Dendritic cell treated with granulocyte-macrophage colony-stimulating factor and Interleukin-4, amounts not matched to agents 40 ng/mL and 50 ng/mL, for 4 days (primary cell): Measurements from ENCODE around the gene RGSL1.

Experiments
- H3K27ac Mint-ChIP-seq: one replicate; pipeline ENCODE4 v1.8.0; 2022; ENCODE audit warnings: mild to moderate bottlenecking, mixed read lengths
- H3K27me3 Mint-ChIP-seq: one replicate; pipeline ENCODE4 v1.8.0; 2022; ENCODE audit warnings: mild to moderate bottlenecking, mixed read lengths
- H3K36me3 Mint-ChIP-seq: one replicate; pipeline ENCODE4 v1.8.0; 2022; ENCODE audit warnings: low read depth, mixed read lengths
- H3K4me1 Mint-ChIP-seq: one replicate; pipeline ENCODE4 v1.8.0; 2022; ENCODE audit warnings: low read depth, mixed read lengths
- H3K4me3 Mint-ChIP-seq: one replicate; pipeline ENCODE4 v1.8.0; 2022; ENCODE audit warnings: mild to moderate bottlenecking, moderate library complexity, mixed read lengths
- H3K9me3 Mint-ChIP-seq: one replicate; pipeline ENCODE4 v1.8.0; 2022; ENCODE audit warnings: mixed read lengths
- intact Hi-C: fragments of 100-400 bp; cut with micrococcal nuclease; formaldehyde crosslinking; loops from one replicate; pipeline ENCODE4 v1.15.0; 2022

Gene RGSL1

DNA sequence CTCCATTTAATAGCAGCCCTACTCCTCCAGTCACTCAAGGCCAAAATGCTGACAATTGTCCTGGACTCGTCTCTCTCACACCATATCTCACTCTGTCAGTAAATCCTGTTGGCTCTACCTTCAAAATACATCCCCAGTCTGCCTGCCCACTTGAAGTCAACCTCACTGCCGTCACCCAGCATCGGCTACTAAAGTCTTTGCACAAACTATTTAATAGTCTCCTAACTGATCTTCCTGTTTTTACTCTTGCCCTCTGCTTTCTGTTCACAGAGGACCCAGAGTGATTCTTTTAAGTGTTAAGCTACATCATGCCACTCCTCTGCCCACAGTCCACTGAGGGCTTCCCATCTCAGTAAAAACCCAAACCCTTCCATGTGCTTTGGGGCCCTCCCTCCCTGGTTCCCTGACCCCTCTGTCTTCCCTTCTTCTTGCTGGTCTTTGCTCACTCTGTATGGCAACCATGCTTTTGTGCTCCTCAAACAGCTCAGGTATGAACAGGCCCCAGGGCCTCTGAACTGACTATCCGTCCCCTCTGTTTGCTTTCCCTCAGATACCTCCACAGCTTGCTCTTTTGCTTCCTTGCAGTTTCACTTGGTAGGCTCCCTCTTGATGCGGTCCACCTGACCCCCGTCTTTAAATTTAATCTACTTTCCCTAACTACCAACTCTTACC lies 120.1 kb downstream of the RGSL1 start:
- Mint-ChIP-seq H3K4me3 (no peak overlapping the region), H3K9me3 (no peaks in the 10 kb centered on the region), H3K4me1 (no peaks in the 10 kb centered on the region), H3K36me3 (peaks cover 10% of the 10 kb centered on the region), H3K27me3 (no peaks in the 10 kb centered on the region), H3K27ac (no peak overlapping the region)
- intact Hi-C loops = no loop called here

- no peak overlapping the region for H3K27ac Mint-ChIP-seq
- H3K27me3 Mint-ChIP-seq = no peaks in the 10 kb centered on the region
- H3K4me1 Mint-ChIP-seq = no peaks in the 10 kb centered on the region
- H3K4me3 Mint-ChIP-seq = no peak overlapping the region
- intact Hi-C loops = no loop called here
- H3K9me3 Mint-ChIP-seq = no peaks in the 10 kb centered on the region
- H3K36me3 Mint-ChIP-seq = peaks cover 15% of the 10 kb centered on the region
Observed at GRCh38 chr1:182570611-182570970, 120.6 kb downstream of the RGSL1 start.

GRCh38 chr1:182574156-182574555 lies 124.2 kb downstream of the RGSL1 start:
- H3K4me1 Mint-ChIP-seq = no peaks in the 10 kb centered on the region
- peaks cover 45% of the 10 kb centered on the region for H3K36me3 Mint-ChIP-seq
- no peaks in the 10 kb centered on the region for H3K9me3 Mint-ChIP-seq
- intact Hi-C loops = no loop called here
- H3K4me3 Mint-ChIP-seq = no peak overlapping the region
- no peak overlapping the region for H3K27ac Mint-ChIP-seq
- no peaks in the 10 kb centered on the region for H3K27me3 Mint-ChIP-seq

GRCh38 chr1:182575540-182576149 lies 125.7 kb downstream of the RGSL1 start:
- intact Hi-C loops = no loop called here
- peaks cover 60% of the 10 kb centered on the region for H3K36me3 Mint-ChIP-seq
- H3K4me1 Mint-ChIP-seq = no peaks in the 10 kb centered on the region
- no peak overlapping the region for H3K27ac Mint-ChIP-seq
- H3K27me3 Mint-ChIP-seq = no peaks in the 10 kb centered on the region
- H3K4me3 Mint-ChIP-seq = no peak overlapping the region
- no peaks in the 10 kb centered on the region for H3K9me3 Mint-ChIP-seq

DNA sequence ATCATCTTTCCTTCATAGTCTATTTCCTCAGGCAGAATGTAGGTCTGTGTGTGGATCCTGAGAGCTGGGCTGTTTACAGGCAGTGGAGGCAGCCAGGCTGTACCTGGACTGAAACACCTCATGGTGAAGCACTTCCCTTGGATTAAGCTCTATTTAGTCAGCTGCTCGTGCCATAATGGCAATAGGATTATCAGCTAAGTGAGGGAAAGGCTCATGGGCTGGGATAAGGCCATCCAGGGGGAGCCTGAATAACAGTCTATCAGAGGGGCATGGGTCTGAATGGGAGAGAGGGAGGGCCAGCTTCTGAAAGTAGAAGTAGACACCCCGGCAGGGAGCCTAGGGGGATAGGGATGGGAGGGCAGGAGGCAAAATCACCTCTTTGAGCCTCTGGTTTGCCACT lies 130.8 kb downstream of the RGSL1 start:
- intact Hi-C loops = loop anchor here (10.0 kb wide), 1 partner anchor 136 kb away; no protein-coding TSS in a partner anchor
- Mint-ChIP-seq H3K27me3 (no peaks in the 10 kb centered on the region), H3K4me3 (no peak overlapping the region), H3K27ac (no peak overlapping the region), H3K4me1 (peaks cover 25% of the 10 kb centered on the region), H3K9me3 (peaks cover 1% of the 10 kb centered on the region), H3K36me3 (peaks cover 82% of the 10 kb centered on the region)

GRCh38 chr1:182584746-182585145 lies 134.8 kb downstream of the RGSL1 start:
- Mint-ChIP-seq H3K9me3 (peaks cover 13% of the 10 kb centered on the region), H3K36me3 (peaks cover 66% of the 10 kb centered on the region), H3K27ac (no peak overlapping the region), H3K27me3 (no peaks in the 10 kb centered on the region), H3K4me1 (peaks cover 48% of the 10 kb centered on the region), H3K4me3 (no peak overlapping the region)
- intact Hi-C loops = loop anchor here (10.0 kb wide), 1 partner anchor 140 kb away; no protein-coding TSS in a partner anchor

DNA sequence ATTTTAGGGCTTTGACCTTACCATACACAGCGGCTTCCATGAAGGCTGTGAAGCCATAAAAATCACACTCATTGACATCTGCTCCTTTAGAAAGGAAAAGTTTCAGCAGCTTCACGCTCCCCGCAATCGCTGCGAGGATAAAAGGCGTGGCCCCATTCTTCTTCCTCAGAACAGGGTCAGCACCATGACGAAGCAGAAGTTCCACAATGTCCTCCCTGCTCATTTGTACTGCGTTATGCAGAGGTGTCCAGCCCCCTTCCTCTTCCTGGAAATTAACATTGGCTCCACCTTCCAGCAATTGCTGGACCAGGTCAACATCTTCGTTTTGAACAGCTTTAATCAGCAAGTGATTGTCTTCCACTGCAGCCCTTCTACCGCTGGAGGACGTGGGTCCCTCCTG lies 136.4 kb downstream of the RGSL1 start:
- Mint-ChIP-seq H3K36me3 (peaks cover 50% of the 10 kb centered on the region), H3K27me3 (no peaks in the 10 kb centered on the region), H3K4me1 (peaks cover 48% of the 10 kb centered on the region), H3K9me3 (peaks cover 13% of the 10 kb centered on the region), H3K27ac (peak overlapping the region; percentile 80), H3K4me3 (no peak overlapping the region)
- intact Hi-C loops = loop anchor here (10.0 kb wide), 1 partner anchor 142 kb away; no protein-coding TSS in a partner anchor

DNA sequence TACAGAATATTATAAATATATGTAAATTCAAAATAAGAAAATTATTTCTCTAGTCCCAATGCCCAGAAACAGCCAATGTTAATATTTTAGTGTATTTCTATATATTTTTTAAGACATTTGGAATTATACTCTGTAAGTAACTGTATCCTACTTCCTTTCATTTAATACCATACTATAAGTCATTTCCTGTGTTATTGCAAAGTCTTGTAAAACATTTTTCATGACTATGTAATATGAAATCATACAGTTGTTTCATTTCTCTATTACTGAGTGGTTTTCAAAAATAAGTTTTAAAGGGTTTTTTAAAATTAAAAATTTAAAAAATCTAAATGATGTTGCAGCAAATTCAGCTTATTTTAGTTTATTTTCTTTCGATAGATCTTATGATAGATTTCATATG lies 137.1 kb downstream of the RGSL1 start:
- intact Hi-C loops = loop anchor here (10.0 kb wide), 1 partner anchor 142 kb away; no protein-coding TSS in a partner anchor
- Mint-ChIP-seq H3K27ac (no peak overlapping the region), H3K36me3 (peaks cover 43% of the 10 kb centered on the region), H3K9me3 (peaks cover 13% of the 10 kb centered on the region), H3K27me3 (no peaks in the 10 kb centered on the region), H3K4me1 (peaks cover 48% of the 10 kb centered on the region), H3K4me3 (no peak overlapping the region)

- intact Hi-C loops = loop anchor here (10.0 kb wide), 1 partner anchor 143 kb away; no protein-coding TSS in a partner anchor
- Mint-ChIP-seq H3K27me3 (no peaks in the 10 kb centered on the region), H3K27ac (peak overlapping the region; percentile 98), H3K4me1 (peaks cover 47% of the 10 kb centered on the region), H3K36me3 (peaks cover 35% of the 10 kb centered on the region), H3K9me3 (peaks cover 13% of the 10 kb centered on the region), H3K4me3 (peak overlapping the region; percentile 100)
Observed at GRCh38 chr1:182587666-182588499, 137.9 kb downstream of the RGSL1 start.

GRCh38 chr1:182588500-182589396 lies 138.8 kb downstream of the RGSL1 start, which contains the start of gene RNASEL:
Gene RNASEL (minus strand): TSS chr1:182589256. CDS start chr1:182586806, 2,450 bp downstream.
- peaks cover 44% of the 10 kb centered on the region for H3K4me1 Mint-ChIP-seq
- peaks cover 26% of the 10 kb centered on the region for H3K36me3 Mint-ChIP-seq
- intact Hi-C loops = loop anchor here (10.0 kb wide), 1 partner anchor 144 kb away; no protein-coding TSS in a partner anchor
- peak within 1 kb of the TSS; percentile 100 for H3K4me3 Mint-ChIP-seq
- H3K9me3 Mint-ChIP-seq = peaks cover 13% of the 10 kb centered on the region
- no peaks in the 10 kb centered on the region for H3K27me3 Mint-ChIP-seq
- peak within 1 kb of the TSS; percentile 98 for H3K27ac Mint-ChIP-seq

DNA sequence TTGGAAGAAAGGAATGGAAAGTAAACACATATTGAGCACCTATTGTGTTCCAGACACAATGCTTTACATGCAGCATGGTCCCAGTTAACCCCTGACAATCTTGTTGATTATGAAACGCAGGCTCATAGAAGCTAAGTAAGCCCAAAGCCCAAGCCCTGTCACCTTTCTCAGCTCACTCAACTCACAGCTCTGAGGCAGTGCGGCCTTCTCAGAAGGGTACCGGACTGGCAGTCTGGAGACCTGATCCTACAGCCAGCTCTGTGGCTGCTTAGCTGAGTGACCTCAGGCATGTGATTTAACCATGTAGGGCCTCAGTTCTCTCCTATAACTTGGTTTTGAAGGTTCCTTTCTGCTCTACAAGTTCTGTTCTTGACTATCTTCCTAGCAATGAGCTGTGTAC lies 139.6 kb downstream of the RGSL1 start:
- peaks cover 48% of the 10 kb centered on the region for H3K4me1 Mint-ChIP-seq
- peaks cover 13% of the 10 kb centered on the region for H3K9me3 Mint-ChIP-seq
- H3K27ac Mint-ChIP-seq = peak overlapping the region; percentile 98
- H3K36me3 Mint-ChIP-seq = peaks cover 25% of the 10 kb centered on the region
- H3K4me3 Mint-ChIP-seq = no peak overlapping the region
- intact Hi-C loops = loop anchor here (10.0 kb wide), 1 partner anchor 145 kb away; no protein-coding TSS in a partner anchor
- no peaks in the 10 kb centered on the region for H3K27me3 Mint-ChIP-seq

DNA sequence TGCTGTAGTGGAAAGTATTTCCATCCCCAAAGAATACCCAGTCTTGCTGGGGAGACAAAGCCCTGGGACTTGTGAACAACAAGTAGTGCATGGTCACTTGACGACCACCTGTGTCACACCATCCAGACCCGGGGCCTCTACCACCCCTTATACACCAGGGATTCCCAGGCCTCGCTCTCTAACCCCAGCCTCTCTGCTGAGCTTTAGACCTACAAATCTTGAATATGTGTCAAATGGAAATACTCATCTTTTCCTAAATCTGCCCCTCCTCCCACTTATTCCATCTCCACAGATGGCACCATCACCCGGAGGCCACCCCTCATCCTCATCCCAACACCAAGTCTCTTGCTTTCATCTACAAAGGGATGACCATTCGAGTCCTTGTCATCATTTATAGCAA lies 140.0 kb downstream of the RGSL1 start:
- Mint-ChIP-seq H3K4me3 (no peak overlapping the region), H3K4me1 (peaks cover 44% of the 10 kb centered on the region), H3K9me3 (peaks cover 13% of the 10 kb centered on the region), H3K27me3 (no peaks in the 10 kb centered on the region), H3K36me3 (peaks cover 22% of the 10 kb centered on the region), H3K27ac (peak overlapping the region; percentile 1)
- intact Hi-C loops = loop anchor here (5.0 to 10.0 kb wide), 3 partner anchors 145 to 885 kb away; partner anchors contain the start of genes GLUL and SMG7
